Neural cell (in vitro differentiated cells): ENCODE measurements around the gene BHLHA15. TPM values are rescaled to one million over a fixed set of nuclear protein-coding genes. Genes with fewer than 3 reads are reported as not detected.

ENCODE experiments used
- H2AFZ ChIP-seq: fragments of 200-600, 300-800 bp; sonication (generic), shearing (Covaris generic); 2 replicates; pipeline ENCODE4 v1.6.0; 2014; ENCODE audit warnings: low read depth, mild to moderate bottlenecking, antibody characterized with exemption, low read length, moderate library complexity
- H3F3A ChIP-seq: fragments of 200-600 bp; shearing (Covaris generic); 2 replicates; pipeline ENCODE4 v1.6.1; 2016; ENCODE audit warnings: mild to moderate bottlenecking, moderate library complexity, mixed read lengths, antibody characterized with exemption, low read length; ENCODE audit not compliant: insufficient read depth, poor library complexity, severe bottlenecking
- H3K27ac ChIP-seq: fragments of 200-600, 300-800 bp; sonication (generic), shearing (Covaris generic); 2 replicates; pipeline ENCODE4 v1.5.1; 2014; ENCODE audit warnings: mild to moderate bottlenecking, low read length, moderate library complexity
- H3K27me3 ChIP-seq: fragments of 300-800, 200-600 bp; sonication (generic), shearing (Covaris generic); 2 replicates; pipeline ENCODE4 v1.6.0; 2014; ENCODE audit warnings: mild to moderate bottlenecking, low read depth, low read length, moderate library complexity; ENCODE audit not compliant: insufficient read depth
- H3K36me3 ChIP-seq: fragments of 300-800, 200-600 bp; sonication (generic), shearing (Covaris generic); 2 replicates; pipeline ENCODE4 v1.5.1; 2014; ENCODE audit warnings: mild to moderate bottlenecking, antibody characterized with exemption, low read length, moderate library complexity; ENCODE audit not compliant: insufficient read depth
- H3K4me2 ChIP-seq: fragments of 300-800, 200-600 bp; sonication (generic), shearing (Covaris generic); 2 replicates; pipeline ENCODE4 v1.6.0; 2014; ENCODE audit warnings: mild to moderate bottlenecking, low read length
- H3K4me3 ChIP-seq: fragments of 300-800, 200-600 bp; sonication (generic), shearing (Covaris generic); 2 replicates; pipeline ENCODE4 v1.5.1; 2014; ENCODE audit warnings: mild to moderate bottlenecking, low read length, moderate library complexity
- H3K79me2 ChIP-seq: fragments of 200-600 bp; shearing (Covaris generic); replicated peaks from 2 replicates; pipeline ENCODE4 v1.6.0; 2014; ENCODE audit warnings: mild to moderate bottlenecking, low read length, moderate library complexity; ENCODE audit not compliant: insufficient read depth
- H3K9ac ChIP-seq: fragments of 300-800, 200-600 bp; sonication (generic), shearing (Covaris generic); 2 replicates; pipeline ENCODE4 v1.6.1; 2016; ENCODE audit warnings: mild to moderate bottlenecking, low read length, mixed read lengths
- H3K9me2 ChIP-seq: fragments of 200-600 bp; shearing (Covaris generic); 2 replicates; pipeline ENCODE4 v1.6.1; 2016; ENCODE audit warnings: mild to moderate bottlenecking, low read length, mixed read lengths; ENCODE audit not compliant: insufficient read depth
- H3K9me3 ChIP-seq: fragments of 200-600, 300-800 bp; sonication (generic), shearing (Covaris generic); 2 replicates; pipeline ENCODE4 v1.6.1; 2016; ENCODE audit warnings: mild to moderate bottlenecking, mixed run types, low read length, moderate library complexity, mixed read lengths
- H4K20me1 ChIP-seq: fragments of 200-600 bp; shearing (Covaris generic); 2 replicates; pipeline ENCODE4 v1.6.1; 2016; ENCODE audit warnings: mild to moderate bottlenecking, mixed run types; ENCODE audit not compliant: insufficient read depth
- EP300 ChIP-seq: fragments of 450-650 bp; conservative IDR thresholded peaks from 2 replicates; pipeline ENCODE4 v1.6.1; 2014; ENCODE audit warnings: antibody characterized with exemption, mild to moderate bottlenecking, moderate library complexity; ENCODE audit not compliant: poor library complexity, severe bottlenecking
- EZH2 ChIP-seq: fragments of 200-600, 300-800 bp; shearing (Covaris generic), sonication (generic); IDR thresholded peaks from 2 replicates; pipeline ENCODE4 v1.6.1; 2014; ENCODE audit warnings: antibody characterized with exemption, low read length, borderline replicate concordance, mild to moderate bottlenecking; ENCODE audit not compliant: insufficient read depth, poor library complexity, severe bottlenecking
- MXI1 ChIP-seq: fragments of 450-650 bp; conservative IDR thresholded peaks from 2 replicates; pipeline ENCODE4 v1.6.1; 2014; ENCODE audit warnings: antibody characterized with exemption, mild to moderate bottlenecking; ENCODE audit not compliant: poor library complexity, severe bottlenecking
- POLR2AphosphoS5 ChIP-seq: IDR thresholded peaks from 2 replicates; pipeline ENCODE4 v1.6.1; 2012
- RAD21 ChIP-seq: fragments of 450-650 bp; conservative IDR thresholded peaks from 2 replicates; pipeline ENCODE4 v1.6.1; 2014; ENCODE audit warnings: antibody characterized with exemption, mild to moderate bottlenecking, moderate library complexity
- SMC3 ChIP-seq: fragments of 450-650 bp; conservative IDR thresholded peaks from 2 replicates; pipeline ENCODE4 v1.6.1; 2014; ENCODE audit warnings: antibody characterized with exemption, mild to moderate bottlenecking, moderate library complexity; ENCODE audit not compliant: poor library complexity
- TAF1 ChIP-seq: IDR thresholded peaks from 2 replicates; pipeline ENCODE4 v1.6.1; 2012; ENCODE audit warnings: low read depth
- polyA plus RNA-seq: library from polyadenylated mRNA; depleted of rRNA; stranded (reverse); fragments of >200 nt; gene quantifications from 2 replicates; pipeline ENCODE4 v1.2.3, GENCODE V29; 2014
- TF ChIP-seq, protein P1 (sequence below): IDR thresholded peaks from 2 replicates; pipeline ENCODE4 v1.6.1; 2012; ENCODE audit warnings: borderline replicate concordance
- TF ChIP-seq, protein P2 (sequence below): fragments of 450-650 bp; IDR thresholded peaks from 2 replicates; pipeline ENCODE4 v1.5.1; 2014; ENCODE audit warnings: antibody characterized with exemption, mild to moderate bottlenecking, moderate library complexity; ENCODE audit not compliant: poor library complexity, severe bottlenecking

BHLHA15 gene
- polyA plus RNA-seq, 1 donor from 2014 or later = not detected

DNA sequence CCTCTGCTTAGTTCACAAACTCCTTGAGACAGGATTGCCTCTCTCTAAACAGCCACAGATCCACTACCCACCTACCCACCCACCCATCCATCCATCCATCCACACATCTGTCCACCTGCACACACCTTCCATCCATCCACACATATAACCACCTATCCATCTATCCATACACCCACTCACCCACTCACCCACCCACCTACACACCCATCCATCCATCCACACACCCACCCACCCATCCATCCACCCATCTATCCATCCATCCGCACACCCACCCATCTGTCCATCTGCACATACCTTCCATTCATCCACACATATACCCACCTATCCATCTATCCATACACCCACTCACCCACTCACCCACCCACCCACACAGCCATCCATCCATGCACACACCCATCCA, 31.1 kb downstream of the BHLHA15 start:
- Histone ChIP-seq H3K36me3 (no peaks in the 10 kb centered on the region), H3K27me3 (no peaks in the 10 kb centered on the region), H2AFZ (no peak overlapping the region), H3K9me3 (no peaks in the 10 kb centered on the region), H3F3A (no peaks in the 10 kb centered on the region), H4K20me1 (no peaks in the 10 kb centered on the region), H3K4me2 (no peak overlapping the region), H3K27ac (no peak overlapping the region), H3K9ac (no peak overlapping the region), H3K9me2 (no peaks in the 10 kb centered on the region), H3K4me3 (no peak overlapping the region), H3K79me2 (no peaks in the 10 kb centered on the region)
- TF ChIP-seq MXI1 = no peak
- no peak for TF ChIP-seq EZH2
- TF ChIP-seq, protein P1, sequence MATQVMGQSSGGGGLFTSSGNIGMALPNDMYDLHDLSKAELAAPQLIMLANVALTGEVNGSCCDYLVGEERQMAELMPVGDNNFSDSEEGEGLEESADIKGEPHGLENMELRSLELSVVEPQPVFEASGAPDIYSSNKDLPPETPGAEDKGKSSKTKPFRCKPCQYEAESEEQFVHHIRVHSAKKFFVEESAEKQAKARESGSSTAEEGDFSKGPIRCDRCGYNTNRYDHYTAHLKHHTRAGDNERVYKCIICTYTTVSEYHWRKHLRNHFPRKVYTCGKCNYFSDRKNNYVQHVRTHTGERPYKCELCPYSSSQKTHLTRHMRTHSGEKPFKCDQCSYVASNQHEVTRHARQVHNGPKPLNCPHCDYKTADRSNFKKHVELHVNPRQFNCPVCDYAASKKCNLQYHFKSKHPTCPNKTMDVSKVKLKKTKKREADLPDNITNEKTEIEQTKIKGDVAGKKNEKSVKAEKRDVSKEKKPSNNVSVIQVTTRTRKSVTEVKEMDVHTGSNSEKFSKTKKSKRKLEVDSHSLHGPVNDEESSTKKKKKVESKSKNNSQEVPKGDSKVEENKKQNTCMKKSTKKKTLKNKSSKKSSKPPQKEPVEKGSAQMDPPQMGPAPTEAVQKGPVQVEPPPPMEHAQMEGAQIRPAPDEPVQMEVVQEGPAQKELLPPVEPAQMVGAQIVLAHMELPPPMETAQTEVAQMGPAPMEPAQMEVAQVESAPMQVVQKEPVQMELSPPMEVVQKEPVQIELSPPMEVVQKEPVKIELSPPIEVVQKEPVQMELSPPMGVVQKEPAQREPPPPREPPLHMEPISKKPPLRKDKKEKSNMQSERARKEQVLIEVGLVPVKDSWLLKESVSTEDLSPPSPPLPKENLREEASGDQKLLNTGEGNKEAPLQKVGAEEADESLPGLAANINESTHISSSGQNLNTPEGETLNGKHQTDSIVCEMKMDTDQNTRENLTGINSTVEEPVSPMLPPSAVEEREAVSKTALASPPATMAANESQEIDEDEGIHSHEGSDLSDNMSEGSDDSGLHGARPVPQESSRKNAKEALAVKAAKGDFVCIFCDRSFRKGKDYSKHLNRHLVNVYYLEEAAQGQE = no peak
- no peak for TF ChIP-seq EP300
- TF ChIP-seq RAD21 = no peak
- no peak for TF ChIP-seq TAF1
- TF ChIP-seq, protein P2, sequence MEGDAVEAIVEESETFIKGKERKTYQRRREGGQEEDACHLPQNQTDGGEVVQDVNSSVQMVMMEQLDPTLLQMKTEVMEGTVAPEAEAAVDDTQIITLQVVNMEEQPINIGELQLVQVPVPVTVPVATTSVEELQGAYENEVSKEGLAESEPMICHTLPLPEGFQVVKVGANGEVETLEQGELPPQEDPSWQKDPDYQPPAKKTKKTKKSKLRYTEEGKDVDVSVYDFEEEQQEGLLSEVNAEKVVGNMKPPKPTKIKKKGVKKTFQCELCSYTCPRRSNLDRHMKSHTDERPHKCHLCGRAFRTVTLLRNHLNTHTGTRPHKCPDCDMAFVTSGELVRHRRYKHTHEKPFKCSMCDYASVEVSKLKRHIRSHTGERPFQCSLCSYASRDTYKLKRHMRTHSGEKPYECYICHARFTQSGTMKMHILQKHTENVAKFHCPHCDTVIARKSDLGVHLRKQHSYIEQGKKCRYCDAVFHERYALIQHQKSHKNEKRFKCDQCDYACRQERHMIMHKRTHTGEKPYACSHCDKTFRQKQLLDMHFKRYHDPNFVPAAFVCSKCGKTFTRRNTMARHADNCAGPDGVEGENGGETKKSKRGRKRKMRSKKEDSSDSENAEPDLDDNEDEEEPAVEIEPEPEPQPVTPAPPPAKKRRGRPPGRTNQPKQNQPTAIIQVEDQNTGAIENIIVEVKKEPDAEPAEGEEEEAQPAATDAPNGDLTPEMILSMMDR = no peak
- no peak for TF ChIP-seq SMC3
- TF ChIP-seq POLR2AphosphoS5 = no peak

DNA sequence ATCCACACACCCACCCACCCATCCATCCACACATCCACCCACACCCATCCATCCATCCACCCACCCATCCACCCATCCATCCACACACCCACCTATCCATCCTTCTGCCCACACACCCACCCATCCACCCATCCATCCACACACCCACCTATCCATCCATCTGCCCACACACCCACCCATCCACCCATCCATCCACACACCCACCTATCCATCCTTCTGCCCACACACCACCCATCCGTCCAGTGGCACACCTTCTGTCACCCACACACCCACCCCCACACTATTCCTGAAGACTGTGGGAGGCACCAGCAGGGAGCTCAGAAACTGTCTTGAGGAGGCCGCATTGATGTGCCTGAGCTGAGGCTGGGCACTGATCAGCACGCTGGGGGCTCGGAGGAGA, 31.7 kb downstream of the BHLHA15 start:
- Histone ChIP-seq H3K4me3 (no peak overlapping the region), H3K36me3 (no peaks in the 10 kb centered on the region), H3K9me3 (no peaks in the 10 kb centered on the region), H3F3A (no peaks in the 10 kb centered on the region), H3K4me2 (no peak overlapping the region), H3K9me2 (no peaks in the 10 kb centered on the region), H2AFZ (no peak overlapping the region), H4K20me1 (no peaks in the 10 kb centered on the region), H3K27ac (no peak overlapping the region), H3K9ac (no peak overlapping the region), H3K27me3 (no peaks in the 10 kb centered on the region), H3K79me2 (no peaks in the 10 kb centered on the region)
- no peak for TF ChIP-seq EZH2
- no peak for TF ChIP-seq TAF1
- TF ChIP-seq EP300 = no peak
- TF ChIP-seq POLR2AphosphoS5 = no peak
- TF ChIP-seq RAD21 = no peak
- TF ChIP-seq SMC3 = no peak
- TF ChIP-seq MXI1 = no peak
- TF ChIP-seq, protein P2 = no peak
- TF ChIP-seq, protein P1 = no peak
